C4-2B (cell line): ENCODE results near the gene SIAH1.

Experiments
- ZFX ChIP-seq: fragments of 450-650 bp; IDR thresholded peaks from 2 replicates; pipeline ENCODE4 v1.6.1; 2017
- TF ChIP-seq, protein P1 (sequence below): fragments of 450-650 bp; conservative IDR thresholded peaks from 2 replicates; pipeline ENCODE4 v1.5.1; 2017; ENCODE audit warnings: mild to moderate bottlenecking

DNA sequence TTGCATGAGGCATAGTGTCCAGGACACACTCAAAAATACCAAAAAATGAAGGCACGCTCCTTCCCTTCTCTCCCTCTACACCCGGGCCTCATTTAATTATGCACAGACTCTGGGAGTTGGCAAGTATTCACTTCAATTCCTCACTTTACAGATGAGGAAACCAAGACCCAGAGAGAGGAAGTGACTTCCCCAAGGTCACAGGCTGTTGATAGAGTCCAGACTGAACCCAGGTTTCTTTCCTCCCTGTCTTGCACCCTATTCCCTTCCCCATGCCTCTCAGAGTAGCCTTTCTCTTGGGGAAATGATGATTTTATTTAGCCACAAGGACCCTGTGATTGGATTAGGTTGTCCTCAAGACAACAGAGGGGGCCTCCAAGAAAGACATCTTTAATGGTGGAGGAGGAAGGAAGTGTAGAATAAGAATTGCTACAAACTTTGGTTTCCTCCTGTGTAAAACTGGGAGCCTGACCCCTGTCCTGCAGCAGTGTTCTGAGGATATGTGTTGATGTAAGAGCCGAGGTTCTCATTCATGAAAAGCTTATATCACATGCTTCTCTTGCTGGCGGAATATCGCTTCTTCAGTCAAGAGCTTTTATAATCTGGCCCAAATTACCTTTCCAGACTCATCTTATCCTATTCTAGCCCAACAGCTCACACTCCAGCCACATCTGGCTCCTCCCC, 48.8 kb upstream of the SIAH1 start:
- TF ChIP-seq, protein P1, sequence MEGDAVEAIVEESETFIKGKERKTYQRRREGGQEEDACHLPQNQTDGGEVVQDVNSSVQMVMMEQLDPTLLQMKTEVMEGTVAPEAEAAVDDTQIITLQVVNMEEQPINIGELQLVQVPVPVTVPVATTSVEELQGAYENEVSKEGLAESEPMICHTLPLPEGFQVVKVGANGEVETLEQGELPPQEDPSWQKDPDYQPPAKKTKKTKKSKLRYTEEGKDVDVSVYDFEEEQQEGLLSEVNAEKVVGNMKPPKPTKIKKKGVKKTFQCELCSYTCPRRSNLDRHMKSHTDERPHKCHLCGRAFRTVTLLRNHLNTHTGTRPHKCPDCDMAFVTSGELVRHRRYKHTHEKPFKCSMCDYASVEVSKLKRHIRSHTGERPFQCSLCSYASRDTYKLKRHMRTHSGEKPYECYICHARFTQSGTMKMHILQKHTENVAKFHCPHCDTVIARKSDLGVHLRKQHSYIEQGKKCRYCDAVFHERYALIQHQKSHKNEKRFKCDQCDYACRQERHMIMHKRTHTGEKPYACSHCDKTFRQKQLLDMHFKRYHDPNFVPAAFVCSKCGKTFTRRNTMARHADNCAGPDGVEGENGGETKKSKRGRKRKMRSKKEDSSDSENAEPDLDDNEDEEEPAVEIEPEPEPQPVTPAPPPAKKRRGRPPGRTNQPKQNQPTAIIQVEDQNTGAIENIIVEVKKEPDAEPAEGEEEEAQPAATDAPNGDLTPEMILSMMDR, result no peak
- no peak for TF ChIP-seq ZFX
